A549 (cell line): ENCODE results near the gene HAO1.

ENCODE experiments used
- CTCF ChIP-seq: fragments of >200 bp; sonication (Bioruptor Twin); formaldehyde crosslinking; IDR thresholded peaks from 3 replicates; pipeline ENCODE4 v1.5.1; 2016
- POLR2A ChIP-seq: IDR thresholded peaks from 2 replicates; pipeline ENCODE4 v1.6.1; 2012; ENCODE audit warnings: mild to moderate bottlenecking, low read length
- RFX5 ChIP-seq: fragments of 450-650 bp; IDR thresholded peaks from 2 replicates; pipeline ENCODE4 v1.7.1; 2014; ENCODE audit warnings: antibody characterized with exemption, mild to moderate bottlenecking, moderate library complexity
- ZSCAN20 ChIP-seq: fragments of 250-450 bp; sonication (Bioruptor Pico); IDR thresholded peaks from 2 replicates; pipeline ENCODE4 v1.8.0; 2022; ENCODE audit warnings: mild to moderate bottlenecking, moderate library complexity

- TF ChIP-seq POLR2A (no peak), CTCF (no peak), ZSCAN20 (CRISPR knock-in tag) (no peak), RFX5 (no peak)
These were observed 58.7 kb downstream of the HAO1 start for GRCh38 chr20:7881551-7881950.
